WTC11 (cell line): ENCODE measurements around the gene CREB3L1. TPM values are rescaled to one million over a fixed set of nuclear protein-coding genes. Genes with fewer than 3 reads are reported as not detected.

ENCODE experiments used
- ATAC-seq: fragments of 200-7000 bp; cut with Tn5 transposase; 2 replicates; pipeline ENCODE4 v1.10.0; 2021; ENCODE audit warnings: mild to moderate bottlenecking, moderate library complexity
- CTCF ChIA-PET: fragments of 300-600 bp; sonication (Branson Sonifier 250); formaldehyde crosslinking; loops from one replicate; lab custom pipeline; 2021; ENCODE audit warnings: antibody characterized with exemption; lab: Charles Lee
- POLR2A ChIA-PET: fragments of 350-600 bp; sonication (Branson Sonifier 250); formaldehyde crosslinking; loops from one replicate; lab custom pipeline; 2021; ENCODE audit warnings: antibody characterized with exemption; lab: Charles Lee
- DNase-seq: peaks from one replicate; pipeline ENCODE4 v3.0.0; 2021; ENCODE audit warnings: low spot score
- H3K27ac Mint-ChIP-seq: 2 replicates; pipeline ENCODE4 v1.8.0; 2021; ENCODE audit warnings: mixed read lengths
- H3K27me3 Mint-ChIP-seq: 2 replicates; pipeline ENCODE4 v1.8.0; 2021; ENCODE audit warnings: low read depth, mild to moderate bottlenecking, moderate library complexity, mixed read lengths
- H3K36me3 Mint-ChIP-seq: 2 replicates; pipeline ENCODE4 v1.8.0; 2021; ENCODE audit warnings: mixed read lengths
- H3K4me1 Mint-ChIP-seq: 2 replicates; pipeline ENCODE4 v1.8.0; 2022; ENCODE audit warnings: mixed read lengths
- H3K4me3 Mint-ChIP-seq: 2 replicates; pipeline ENCODE4 v1.8.0; 2021; ENCODE audit warnings: mild to moderate bottlenecking, moderate library complexity, mixed read lengths
- H3K9me3 Mint-ChIP-seq: 2 replicates; pipeline ENCODE4 v1.8.0; 2021; ENCODE audit warnings: mixed read lengths
- ATF1 ChIP-seq: sonication (generic); formaldehyde crosslinking; IDR thresholded peaks from 2 replicates; pipeline ENCODE4 v1.8.1; 2023; ENCODE audit warnings: mild to moderate bottlenecking, moderate library complexity, missing genetic modification reagents
- E2F1 ChIP-seq: sonication (generic); formaldehyde crosslinking; IDR thresholded peaks from 2 replicates; pipeline ENCODE4 v1.8.0; 2022; ENCODE audit warnings: mild to moderate bottlenecking, missing genetic modification reagents
- ELF4 ChIP-seq: sonication (generic); formaldehyde crosslinking; IDR thresholded peaks from 2 replicates; pipeline ENCODE4 v1.8.1; 2022; ENCODE audit warnings: low read depth, mild to moderate bottlenecking, moderate library complexity, missing genetic modification reagents
- ETV6 ChIP-seq: sonication (generic); formaldehyde crosslinking; IDR thresholded peaks from 2 replicates; pipeline ENCODE4 v1.8.1; 2022; ENCODE audit warnings: mild to moderate bottlenecking, missing genetic modification reagents
- FOXP1 ChIP-seq: sonication (generic); formaldehyde crosslinking; IDR thresholded peaks from 2 replicates; pipeline ENCODE4 v1.8.0; 2022; ENCODE audit warnings: missing genetic modification reagents, mild to moderate bottlenecking, moderate library complexity, borderline replicate concordance
- JAZF1 ChIP-seq: fragments of 250-450 bp; sonication (Bioruptor Pico); IDR thresholded peaks from 2 replicates; pipeline ENCODE4 v1.9.0; 2021; ENCODE audit warnings: moderate library complexity, mild to moderate bottlenecking, inconsistent platforms
- JUN ChIP-seq: sonication (generic); formaldehyde crosslinking; IDR thresholded peaks from 2 replicates; pipeline ENCODE4 v1.8.0; 2023; ENCODE audit warnings: mild to moderate bottlenecking, missing genetic modification reagents
- MXD4 ChIP-seq: fragments of 250-450 bp; sonication (Bioruptor Pico); IDR thresholded peaks from 2 replicates; pipeline ENCODE4 v1.8.0; 2021; ENCODE audit warnings: mild to moderate bottlenecking, moderate library complexity, borderline replicate concordance
- NR3C1 ChIP-seq: sonication (generic); formaldehyde crosslinking; conservative IDR thresholded peaks from 2 replicates; pipeline ENCODE4 v1.8.1; 2023; ENCODE audit warnings: low read depth, mild to moderate bottlenecking, missing genetic modification reagents
- OVOL2 ChIP-seq: fragments of 250-450 bp; sonication (Bioruptor Pico); IDR thresholded peaks from 2 replicates; pipeline ENCODE4 v1.9.0; 2021; ENCODE audit warnings: mild to moderate bottlenecking, borderline replicate concordance
- RELA ChIP-seq: sonication (generic); formaldehyde crosslinking; IDR thresholded peaks from 2 replicates; pipeline ENCODE4 v1.8.1; 2022; ENCODE audit warnings: missing genetic modification reagents, mild to moderate bottlenecking, borderline replicate concordance
- SMAD3 ChIP-seq: sonication (generic); formaldehyde crosslinking; IDR thresholded peaks from 2 replicates; pipeline ENCODE4 v1.8.0; 2022; ENCODE audit warnings: missing genetic modification reagents, mild to moderate bottlenecking, borderline replicate concordance
- TEAD1 ChIP-seq: sonication (generic); formaldehyde crosslinking; IDR thresholded peaks from 2 replicates; pipeline ENCODE4 v1.8.0; 2022; ENCODE audit warnings: mild to moderate bottlenecking, missing genetic modification reagents
- ZNF512 ChIP-seq: sonication (generic); formaldehyde crosslinking; IDR thresholded peaks from 2 replicates; pipeline ENCODE4 v1.8.1; 2022; ENCODE audit warnings: missing genetic modification reagents, borderline replicate concordance
- total RNA-seq: library from RNA; stranded (reverse); gene quantifications from 3 replicates; pipeline ENCODE4 v1.2.3, GENCODE V29; 2021
- TF ChIP-seq, protein P1 (sequence below): sonication (generic); formaldehyde crosslinking; conservative IDR thresholded peaks from 2 replicates; pipeline ENCODE4 v1.8.1; 2023; ENCODE audit warnings: mild to moderate bottlenecking, low read depth, missing genetic modification reagents, moderate library complexity
- TF ChIP-seq, protein P2 (sequence below): fragments of 250-450 bp; sonication (Bioruptor Pico); IDR thresholded peaks from 2 replicates; pipeline ENCODE4 v1.9.0; 2021; ENCODE audit warnings: mild to moderate bottlenecking

Gene CREB3L1
- total RNA-seq, 1 experiment from 2014 or later: 10.9 TPM

DNA sequence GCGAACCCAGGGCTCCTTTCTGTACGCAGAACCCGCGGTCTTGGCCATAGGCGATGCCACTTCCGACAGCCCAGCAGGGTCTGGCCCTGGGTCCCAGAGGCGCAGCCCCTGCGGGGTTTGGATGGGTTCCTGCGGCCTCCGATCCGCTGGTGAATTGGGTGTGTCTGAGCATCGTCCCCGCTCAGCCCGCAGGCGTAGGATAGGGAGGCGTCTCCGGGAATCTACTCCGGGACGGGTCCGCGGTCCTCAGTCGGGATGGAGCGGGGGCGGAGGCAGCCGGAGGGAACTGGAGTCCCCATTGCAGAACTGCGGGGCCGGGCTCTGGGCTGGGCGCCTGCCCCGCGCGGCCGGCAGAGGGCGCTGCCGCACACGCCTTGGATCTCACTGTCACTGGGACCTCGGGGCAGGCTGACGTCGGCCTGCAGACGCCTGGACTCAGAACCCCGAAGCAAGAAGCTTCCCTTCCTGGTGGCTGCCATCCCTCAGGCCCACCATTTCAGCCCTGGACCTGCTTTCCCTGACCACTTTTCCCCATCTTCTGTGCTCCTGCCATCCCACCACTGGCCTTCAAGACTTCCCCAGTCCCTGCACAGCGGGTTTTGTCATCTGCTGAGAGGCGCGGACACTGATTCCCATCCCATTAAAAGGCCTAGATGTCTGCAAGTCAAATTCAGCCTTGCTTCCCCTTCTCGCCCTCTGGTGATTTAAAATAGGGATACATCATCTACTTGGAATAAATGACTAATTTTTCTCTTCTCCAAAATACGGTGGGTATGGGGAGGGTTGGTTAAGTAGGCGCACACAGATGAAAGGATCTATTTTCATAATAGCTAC is 38.3 kb upstream of the CREB3L1 start (continued):
- TF ChIP-seq, protein P1, sequence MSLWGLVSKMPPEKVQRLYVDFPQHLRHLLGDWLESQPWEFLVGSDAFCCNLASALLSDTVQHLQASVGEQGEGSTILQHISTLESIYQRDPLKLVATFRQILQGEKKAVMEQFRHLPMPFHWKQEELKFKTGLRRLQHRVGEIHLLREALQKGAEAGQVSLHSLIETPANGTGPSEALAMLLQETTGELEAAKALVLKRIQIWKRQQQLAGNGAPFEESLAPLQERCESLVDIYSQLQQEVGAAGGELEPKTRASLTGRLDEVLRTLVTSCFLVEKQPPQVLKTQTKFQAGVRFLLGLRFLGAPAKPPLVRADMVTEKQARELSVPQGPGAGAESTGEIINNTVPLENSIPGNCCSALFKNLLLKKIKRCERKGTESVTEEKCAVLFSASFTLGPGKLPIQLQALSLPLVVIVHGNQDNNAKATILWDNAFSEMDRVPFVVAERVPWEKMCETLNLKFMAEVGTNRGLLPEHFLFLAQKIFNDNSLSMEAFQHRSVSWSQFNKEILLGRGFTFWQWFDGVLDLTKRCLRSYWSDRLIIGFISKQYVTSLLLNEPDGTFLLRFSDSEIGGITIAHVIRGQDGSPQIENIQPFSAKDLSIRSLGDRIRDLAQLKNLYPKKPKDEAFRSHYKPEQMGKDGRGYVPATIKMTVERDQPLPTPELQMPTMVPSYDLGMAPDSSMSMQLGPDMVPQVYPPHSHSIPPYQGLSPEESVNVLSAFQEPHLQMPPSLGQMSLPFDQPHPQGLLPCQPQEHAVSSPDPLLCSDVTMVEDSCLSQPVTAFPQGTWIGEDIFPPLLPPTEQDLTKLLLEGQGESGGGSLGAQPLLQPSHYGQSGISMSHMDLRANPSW (CRISPR knock-in tag): no peak
- no peak for TF ChIP-seq RELA (CRISPR knock-in tag)
- TF ChIP-seq, protein P2, sequence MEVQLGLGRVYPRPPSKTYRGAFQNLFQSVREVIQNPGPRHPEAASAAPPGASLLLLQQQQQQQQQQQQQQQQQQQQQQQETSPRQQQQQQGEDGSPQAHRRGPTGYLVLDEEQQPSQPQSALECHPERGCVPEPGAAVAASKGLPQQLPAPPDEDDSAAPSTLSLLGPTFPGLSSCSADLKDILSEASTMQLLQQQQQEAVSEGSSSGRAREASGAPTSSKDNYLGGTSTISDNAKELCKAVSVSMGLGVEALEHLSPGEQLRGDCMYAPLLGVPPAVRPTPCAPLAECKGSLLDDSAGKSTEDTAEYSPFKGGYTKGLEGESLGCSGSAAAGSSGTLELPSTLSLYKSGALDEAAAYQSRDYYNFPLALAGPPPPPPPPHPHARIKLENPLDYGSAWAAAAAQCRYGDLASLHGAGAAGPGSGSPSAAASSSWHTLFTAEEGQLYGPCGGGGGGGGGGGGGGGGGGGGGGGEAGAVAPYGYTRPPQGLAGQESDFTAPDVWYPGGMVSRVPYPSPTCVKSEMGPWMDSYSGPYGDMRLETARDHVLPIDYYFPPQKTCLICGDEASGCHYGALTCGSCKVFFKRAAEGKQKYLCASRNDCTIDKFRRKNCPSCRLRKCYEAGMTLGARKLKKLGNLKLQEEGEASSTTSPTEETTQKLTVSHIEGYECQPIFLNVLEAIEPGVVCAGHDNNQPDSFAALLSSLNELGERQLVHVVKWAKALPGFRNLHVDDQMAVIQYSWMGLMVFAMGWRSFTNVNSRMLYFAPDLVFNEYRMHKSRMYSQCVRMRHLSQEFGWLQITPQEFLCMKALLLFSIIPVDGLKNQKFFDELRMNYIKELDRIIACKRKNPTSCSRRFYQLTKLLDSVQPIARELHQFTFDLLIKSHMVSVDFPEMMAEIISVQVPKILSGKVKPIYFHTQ (CRISPR knock-in tag): no peak
- no peak for TF ChIP-seq E2F1
- TF ChIP-seq ATF1: 0 out of 2 replicates have a peak, but pooled peaks have one; percentile 59
- TF ChIP-seq ELF4 (CRISPR knock-in tag): no peak
- no peak for TF ChIP-seq JAZF1 (CRISPR knock-in tag)
- TF ChIP-seq FOXP1 (CRISPR knock-in tag): peak; percentile 23; the same call in 1 of the 2 replicates
- TF ChIP-seq ETV6 (CRISPR knock-in tag): peak; percentile 74
- TF ChIP-seq, all 79 proteins: peak for 12

GRCh38 chr11:46239801-46240061 is 37.7 kb upstream of the CREB3L1 start:
- Mint-ChIP-seq H3K4me3 (no peak overlapping the region), H3K27ac (no peak overlapping the region), H3K36me3 (no peaks in the 10 kb centered on the region), H3K9me3 (0 out of 2 replicates have a peak, but pooled peaks cover 4% of the 10 kb centered on the region), H3K27me3 (peaks cover 38% of the 10 kb centered on the region), H3K4me1 (peaks cover 39% of the 10 kb centered on the region)
- POLR2A ChIA-PET: interaction anchor here (0.5 to 4.3 kb wide), 8 partner anchors 11 to 239 kb away, joined by 3 to 43 read pairs (median 4); no protein-coding TSS in a partner anchor
- no peak for TF ChIP-seq RELA (CRISPR knock-in tag)
- CTCF ChIA-PET: interaction anchor here (0.5 to 5.7 kb wide), 56 partner anchors 9 to 469 kb away, joined by 3 to 119 read pairs (median 5); partner anchors contain the start of genes CHRM4, CREB3L1, DGKZ and LARGE2
- no peak for ATAC-seq
- DNase-seq: no peak

DNA sequence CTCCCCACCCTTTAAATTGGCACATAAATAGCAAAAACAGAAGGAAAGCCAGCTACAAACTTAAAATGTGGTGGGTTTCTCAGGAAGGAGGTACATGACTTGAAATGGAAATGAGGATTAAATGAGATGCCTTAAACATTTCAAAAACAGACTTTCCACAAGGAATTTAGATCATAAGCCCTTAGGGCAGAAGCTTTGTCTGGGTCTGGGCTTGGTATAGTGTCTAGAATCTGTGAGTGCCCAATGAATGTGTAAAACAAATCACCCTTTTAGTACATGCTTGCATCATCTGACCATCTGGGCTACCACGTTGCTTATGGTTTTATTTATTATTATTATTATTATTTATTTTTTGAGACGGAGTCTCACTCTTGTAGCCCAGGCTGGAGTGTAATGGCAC is 37.1 kb upstream of the CREB3L1 start:
- ATAC-seq (no peak), DNase-seq (no peak)
- TF ChIP-seq TEAD1 (CRISPR knock-in tag) (no peak), ZNF512 (CRISPR knock-in tag) (no peak), OVOL2 (CRISPR knock-in tag) (no peak), JUN (CRISPR knock-in tag) (no peak), MXD4 (CRISPR knock-in tag) (no peak), SMAD3 (no peak), NR3C1 (CRISPR knock-in tag) (no peak)
- TF ChIP-seq, protein P2 (CRISPR knock-in tag): no peak
- H3K9me3 Mint-ChIP-seq: 0 out of 2 replicates have a peak, but pooled peaks cover 4% of the 10 kb centered on the region
- H3K27ac Mint-ChIP-seq: no peak overlapping the region
- ChIA-PET POLR2A (interaction anchor here (4.3 kb wide), 1 partner anchor 56 kb away, joined by 43 read pairs; no protein-coding TSS in a partner anchor), CTCF (interaction anchor here (1.1 to 5.7 kb wide), 15 partner anchors 9 to 152 kb away, joined by 3 to 119 read pairs (median 21); partner anchors contain the start of genes CHRM4, CREB3L1 and DGKZ)
- H3K4me3 Mint-ChIP-seq: no peak overlapping the region
- H3K4me1 Mint-ChIP-seq: peaks cover 39% of the 10 kb centered on the region
- peaks cover 32% of the 10 kb centered on the region for H3K27me3 Mint-ChIP-seq
- H3K36me3 Mint-ChIP-seq: no peaks in the 10 kb centered on the region
